Posterior cingulate gyrus (tissue), 11 donors: Measurements from ENCODE around the gene DCP1B.
A peak's percentile ranks its signal among the peaks of the same experiment; 100 is the strongest.

Source experiments
- DNase-seq, 10 donors: peaks; one replicate each; pipeline versions ENCODE4 v3.0.0 to v3.0.0-alpha.2; 2020 to 2021; ENCODE audit warnings: mixed read lengths in 3 of 10
- intact Hi-C: fragments of 100-400 bp; cut with DNase I; formaldehyde crosslinking; loops from one replicate; pipeline ENCODE4 v1.15.1; 2023

Gene DCP1B

DNA sequence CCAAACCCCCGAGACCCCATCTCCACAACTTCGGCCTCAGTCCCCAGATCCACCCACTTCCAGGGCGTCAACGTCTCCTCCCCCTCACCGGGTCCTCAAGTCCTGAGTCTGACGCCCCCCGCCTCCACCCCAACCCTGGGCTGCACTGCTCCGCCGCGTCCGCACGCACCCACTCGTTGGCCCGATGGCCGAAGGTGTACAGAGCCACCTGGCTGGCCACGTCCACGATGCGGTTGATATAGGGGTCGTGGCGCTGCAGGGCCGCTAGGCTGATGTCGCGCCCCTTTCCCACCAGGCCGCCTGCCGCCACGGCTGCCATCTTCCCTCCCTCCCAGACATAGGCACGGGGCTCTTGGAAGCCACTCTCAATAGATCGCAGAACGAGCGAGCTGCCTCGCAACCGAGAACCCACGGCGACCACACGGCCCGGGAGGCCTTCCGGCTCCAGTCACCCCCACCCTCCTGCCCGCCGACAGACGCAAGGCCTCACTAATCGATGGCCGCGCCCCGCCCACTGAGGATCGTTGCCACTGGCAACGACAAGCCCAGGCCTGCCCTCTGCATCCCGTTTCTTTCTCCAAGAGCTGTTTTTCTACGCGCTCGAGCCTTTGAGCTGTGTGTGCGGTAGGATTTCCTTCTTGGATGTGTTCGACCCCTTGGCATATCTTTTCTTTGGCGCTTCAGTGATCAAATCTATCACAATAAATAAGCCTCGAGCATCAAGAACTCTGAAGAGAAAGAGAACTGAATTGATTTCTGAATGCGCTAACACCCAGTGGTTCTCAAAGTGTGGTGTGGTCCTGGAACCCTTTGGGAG lies at the start of gene DCP1B:
Gene DCP1B, minus strand, starts transcription at position 345 of the 817 bp plus-strand sequence. Its CDS starts 26 bp downstream, at position 319.
- DNase-seq: peak; percentile 94 to 100 (median 98)
- intact Hi-C loops: loop anchor here (5.0 kb wide), 1 partner anchor 33 kb away; no protein-coding TSS in a partner anchor

DNA sequence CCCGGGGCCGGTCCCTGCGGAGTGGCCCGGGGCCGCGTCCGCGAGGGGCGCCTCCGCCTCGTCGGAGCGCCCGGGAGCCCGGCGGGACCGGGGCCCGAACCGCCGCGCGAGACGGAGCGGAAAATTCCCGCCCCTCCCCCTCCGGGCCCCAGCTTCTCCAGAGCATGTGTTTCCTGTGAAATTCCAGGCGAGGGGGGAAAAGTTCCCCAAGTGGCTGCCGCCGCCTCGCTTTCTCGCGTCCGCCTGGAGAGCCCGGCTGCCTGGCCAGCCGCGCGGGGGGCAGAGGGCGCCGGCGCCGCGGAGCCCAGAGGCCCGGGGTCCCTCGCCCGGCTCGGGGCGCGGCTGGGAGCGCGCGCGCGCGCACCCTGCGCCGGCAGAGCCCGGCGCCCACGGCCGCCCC lies 49.4 kb upstream of the DCP1B start:
- intact Hi-C loops: loop anchor here (5.0 to 10.0 kb wide), 2 partner anchors 101 to 229 kb away; no protein-coding TSS in a partner anchor
- DNase-seq: peak in 6 of 10 donors; percentile 26 to 87 (median 61)

DNA sequence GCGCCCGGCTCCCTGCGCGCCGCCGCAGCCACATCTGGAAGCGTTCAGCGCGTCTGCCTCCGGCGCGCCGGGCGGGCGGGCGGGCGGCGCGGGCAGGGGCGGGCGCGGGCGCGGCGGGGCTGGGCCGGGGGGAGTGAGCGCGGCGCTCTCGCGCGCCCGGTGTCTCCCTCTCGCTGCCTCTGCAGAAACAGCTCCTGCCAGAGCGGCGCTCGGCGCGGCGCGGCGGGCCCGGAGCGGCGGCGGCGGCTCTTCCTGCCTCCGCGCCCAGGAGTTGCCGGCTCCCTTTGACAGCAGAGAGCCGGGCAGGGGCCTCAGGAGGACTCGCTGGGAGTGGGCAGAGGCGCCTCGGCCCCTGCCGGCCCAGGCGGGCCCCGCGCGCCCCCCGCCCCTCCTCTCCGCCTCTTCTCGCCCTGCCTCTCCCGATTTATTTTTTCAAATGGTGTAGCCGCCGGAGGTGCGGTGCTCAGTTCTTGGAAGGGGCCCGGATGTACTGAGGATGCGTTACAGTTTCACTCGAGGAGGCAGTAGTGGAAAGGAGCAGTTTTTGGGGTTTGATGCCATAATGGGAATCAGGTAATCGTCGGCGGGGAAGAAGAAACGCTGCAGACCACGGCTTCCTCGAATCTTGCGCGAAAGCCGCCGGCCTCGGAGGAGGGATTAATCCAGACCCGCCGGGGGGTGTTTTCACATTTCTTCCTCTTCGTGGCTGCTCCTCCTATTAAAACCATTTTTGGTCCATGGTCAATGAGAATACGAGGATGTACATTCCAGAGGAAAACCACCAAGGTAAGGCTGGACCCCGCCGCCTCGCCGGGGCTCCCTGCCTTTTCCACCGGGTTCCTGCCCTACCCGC lies 48.8 kb upstream of the DCP1B start, which contains the start of gene CACNA1C:
Gene CACNA1C, plus strand, starts transcription at position 162 of the 853 bp plus-strand sequence. Its CDS starts 576 bp downstream, at position 738.
- intact Hi-C loops: loop anchor here (5.0 to 10.0 kb wide), 2 partner anchors 102 to 229 kb away; no protein-coding TSS in a partner anchor
- DNase-seq: peak; percentile 32 to 95 (median 64)

GRCh38 chr12:2051700-2052621 lies 47.7 kb upstream of the DCP1B start:
- DNase-seq: peak in 6 of 10 donors; percentile 27 to 89 (median 58)
- intact Hi-C loops: loop anchor here (5.0 to 10.0 kb wide), 2 partner anchors 103 to 230 kb away; no protein-coding TSS in a partner anchor

DNA sequence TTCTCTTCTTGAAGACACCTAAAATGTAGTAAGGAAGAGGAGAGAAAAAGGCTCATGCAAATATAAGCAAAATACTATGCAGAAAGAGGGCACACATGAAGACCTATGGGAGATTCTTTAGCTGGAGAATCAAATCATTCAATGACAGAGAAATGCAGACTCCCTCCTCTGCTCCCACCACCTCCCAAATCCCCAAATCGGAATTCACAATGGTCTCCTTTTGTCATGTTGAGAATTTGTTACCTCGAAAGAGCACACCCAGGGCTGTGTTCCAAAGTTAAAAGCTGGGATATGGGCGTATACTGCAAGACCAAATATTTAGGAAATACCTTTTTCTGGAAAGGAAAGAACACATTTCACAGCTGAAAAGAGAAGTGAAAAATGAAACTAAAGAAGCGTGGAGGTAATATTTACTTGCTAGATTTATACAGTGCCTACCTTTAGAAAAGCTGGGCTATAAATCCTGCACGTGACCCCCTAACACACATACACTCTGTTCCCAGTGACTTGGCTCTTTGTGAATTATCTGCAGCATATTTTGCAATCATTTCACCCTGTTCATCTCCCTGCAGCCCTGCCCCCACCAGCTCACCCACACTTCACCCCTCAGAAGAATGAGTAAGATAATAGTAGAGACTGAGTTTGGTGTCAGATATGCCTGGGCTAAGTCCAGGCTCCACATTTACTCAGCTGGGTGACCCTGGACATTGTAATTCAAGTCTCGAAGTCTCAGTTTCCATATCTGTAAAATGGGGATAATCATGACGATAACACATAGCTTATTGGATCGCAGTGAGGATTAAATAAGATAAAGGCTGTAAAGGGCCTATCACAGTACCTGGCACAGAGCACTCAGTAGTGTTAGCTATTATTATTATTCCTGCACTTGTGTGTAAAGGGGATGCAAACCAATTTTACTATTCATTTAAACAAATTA lies 45.6 kb upstream of the DCP1B start:
- intact Hi-C loops: loop anchor here (5.0 to 10.0 kb wide), 2 partner anchors 105 to 232 kb away; no protein-coding TSS in a partner anchor
- DNase-seq: no peak

DNA sequence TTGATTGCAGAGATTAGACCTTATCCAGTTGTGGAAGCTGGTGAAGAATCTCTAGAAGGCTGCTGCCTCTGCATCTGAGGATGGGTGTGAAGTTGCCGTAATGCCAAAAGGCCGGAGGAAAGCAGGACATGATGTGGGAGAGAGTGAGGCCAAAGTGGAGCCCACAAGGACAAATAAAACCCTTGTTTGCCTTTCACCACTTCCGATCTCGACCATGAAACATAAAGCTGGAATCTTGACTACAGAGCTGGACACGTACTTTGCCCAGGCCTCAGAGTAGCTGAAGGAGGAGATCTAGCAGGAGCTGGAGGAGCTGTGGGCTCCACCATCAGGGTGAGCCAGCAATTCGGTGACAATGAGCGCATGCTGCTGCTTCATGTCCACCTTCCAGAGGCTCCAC lies 43.5 kb upstream of the DCP1B start:
- intact Hi-C loops: no loop called here
- DNase-seq: no peak

GRCh38 chr12:2046957-2047356 lies 42.7 kb upstream of the DCP1B start:
- DNase-seq: no peak
- intact Hi-C loops: no loop called here

GRCh38 chr12:2044165-2044564 lies 39.9 kb upstream of the DCP1B start:
- no peak for DNase-seq
- intact Hi-C loops: no loop called here

GRCh38 chr12:2043054-2043453 lies 38.8 kb upstream of the DCP1B start:
- intact Hi-C loops: no loop called here
- DNase-seq: no peak

DNA sequence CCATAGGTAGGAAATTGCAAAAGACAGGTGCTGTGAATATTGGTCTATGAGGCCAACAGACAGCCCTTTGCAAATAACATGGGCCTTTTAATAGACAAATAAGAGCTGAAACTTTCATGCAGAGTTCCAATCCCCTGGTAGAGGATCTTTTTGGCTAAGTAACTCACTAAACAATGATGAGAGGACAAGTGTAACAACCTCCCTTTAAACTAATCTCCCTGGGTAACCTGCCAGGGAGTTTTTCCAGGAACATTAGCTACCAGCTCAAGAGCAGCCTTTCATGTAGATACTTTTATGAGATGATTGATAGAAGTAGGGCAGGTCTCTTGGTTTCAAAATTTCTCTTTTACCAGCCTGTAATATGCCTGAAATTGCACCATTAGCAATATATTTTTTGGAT lies 34.8 kb upstream of the DCP1B start:
- DNase-seq: no peak
- intact Hi-C loops: loop anchor here (5.0 to 10.0 kb wide), 2 partner anchors 37 to 94 kb away; partner anchors contain the start of gene DCP1B

- intact Hi-C loops: loop anchor here (2.0 to 10.0 kb wide), 3 partner anchors 33 to 239 kb away; partner anchors contain the start of gene DCP1B
- peak in 6 of 10 donors; percentile 33 to 89 (median 62) for DNase-seq
These were observed 31.3 kb upstream of the DCP1B start for GRCh38 chr12:2035431-2036055.

DNA sequence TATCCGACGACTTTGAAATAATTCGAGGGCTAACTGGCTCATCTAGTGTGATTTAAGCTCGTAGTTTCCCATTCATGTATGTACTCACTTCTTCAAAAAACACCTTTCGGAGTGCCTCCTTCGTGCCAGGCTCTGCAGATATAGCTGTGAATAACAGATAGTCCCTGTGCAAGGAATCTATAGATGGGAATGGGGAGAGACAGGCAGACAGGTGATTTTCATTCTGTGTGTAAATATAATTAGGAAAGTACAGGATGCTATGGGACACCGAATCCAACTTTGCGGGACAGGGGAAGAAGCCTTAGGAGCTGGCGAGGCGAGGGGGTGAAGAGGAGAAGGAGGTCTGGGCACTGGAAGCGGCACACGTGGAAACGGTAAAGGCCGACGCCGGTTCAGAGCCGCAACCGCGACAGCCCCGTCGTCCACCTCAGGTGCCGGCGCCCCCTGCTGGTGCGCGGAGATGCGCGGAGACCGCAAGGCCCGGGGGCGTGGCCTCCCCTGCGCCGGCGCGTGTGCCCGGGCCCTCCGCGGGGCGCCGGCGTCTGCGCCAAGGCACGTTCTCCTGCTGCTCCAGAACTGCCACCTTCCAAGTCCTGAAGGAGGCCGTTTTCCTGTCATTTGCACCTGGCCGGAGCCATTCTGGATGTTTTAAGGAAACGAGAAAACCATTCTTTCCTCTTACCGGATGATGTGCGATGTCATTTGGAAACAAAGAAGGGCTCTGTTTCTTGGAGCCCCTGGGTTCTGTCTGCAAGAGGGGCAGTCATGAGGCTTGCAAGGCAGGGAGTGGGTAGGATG lies 30.6 kb upstream of the DCP1B start:
- intact Hi-C loops: loop anchor here (2.0 to 10.0 kb wide), 3 partner anchors 33 to 238 kb away; partner anchors contain the start of gene DCP1B

DNA sequence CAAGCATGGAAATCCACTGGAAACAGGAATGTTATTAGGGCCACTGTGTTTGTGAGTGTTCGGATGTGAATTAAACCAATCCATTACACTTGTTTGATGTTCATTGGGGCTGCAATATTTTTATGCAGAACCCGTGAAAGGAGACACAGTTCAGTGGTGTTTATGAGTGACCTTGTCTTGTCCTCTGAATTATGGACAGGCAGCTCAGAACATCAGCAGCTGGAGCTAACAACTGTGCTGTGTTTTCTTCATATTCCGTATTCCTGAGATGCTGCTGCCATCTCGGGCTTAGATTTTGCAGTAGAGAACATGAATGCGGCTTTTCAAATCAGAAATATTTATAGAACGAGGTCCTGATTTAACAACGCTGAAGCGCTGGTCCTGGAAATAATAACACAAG lies 28.2 kb upstream of the DCP1B start:
- intact Hi-C loops: loop anchor here (10.0 kb wide), 1 partner anchor 88 kb away; no protein-coding TSS in a partner anchor
- no peak for DNase-seq

More for the DNA sequence above, 30.6 kb upstream of the DCP1B start:
- peak; percentile 74 to 98 (median 90) for DNase-seq

GRCh38 chr12:2029851-2030250 lies 25.6 kb upstream of the DCP1B start:
- intact Hi-C loops: loop anchor here (10.0 kb wide), 1 partner anchor 85 kb away; no protein-coding TSS in a partner anchor
- DNase-seq: no peak

- DNase-seq: no peak
- intact Hi-C loops: no loop called here
These were observed 23.1 kb upstream of the DCP1B start for GRCh38 chr12:2027351-2027750.

GRCh38 chr12:2023365-2023764 lies 19.1 kb upstream of the DCP1B start:
- DNase-seq: no peak
- intact Hi-C loops: no loop called here

GRCh38 chr12:2020511-2020910 lies 16.3 kb upstream of the DCP1B start:
- DNase-seq: no peak
- intact Hi-C loops: no loop called here
